SH-SY5Y (cell line): Measurements from ENCODE around the gene SFT2D1.

Experiments used
- GATA2 ChIP-seq: IDR thresholded peaks from 2 replicates; pipeline ENCODE4 v1.6.1; 2011; ENCODE audit warnings: mild to moderate bottlenecking, low read depth, low read length
- GATA3 ChIP-seq: IDR thresholded peaks from 2 replicates; pipeline ENCODE4 v1.6.1; 2011; ENCODE audit warnings: low read depth, mild to moderate bottlenecking, low read length, moderate library complexity

- TF ChIP-seq GATA2 (no peak), GATA3 (no peak)
Measured at GRCh38 chr6:166389119-166389518, 46.8 kb upstream of the SFT2D1 start.
